Left lung (tissue), 10 donors: Measurements from ENCODE around the gene NOL4L. TPM values are rescaled to one million over a fixed set of nuclear protein-coding genes. Genes with fewer than 3 reads are reported as not detected.

Source experiments
- ATAC-seq: fragments of 200-7000 bp; cut with Tn5 transposase; one replicate; pipeline ENCODE4 v1.9.1; 2020; ENCODE audit warnings: moderate library complexity
- DNase-seq, 4 donors: peaks; one replicate each; pipeline ENCODE4 v3.0.0-alpha.2; 2013 to 2020
- H3K27ac ChIP-seq, 2 donors: fragments of 200-600 bp; sonication (generic) in 1 of 2; one replicate each; pipeline versions ENCODE4 v1.5.0 to v1.8.0; 2020 to 2021
- H3K27me3 ChIP-seq, 2 donors: fragments of 200-600 bp; sonication (generic) in 1 of 2; one replicate each; pipeline versions ENCODE4 v1.5.0 to v1.8.0; 2020 to 2021
- H3K36me3 ChIP-seq, 2 donors: fragments of 200-600 bp; sonication (generic) in 1 of 2; one replicate each; pipeline versions ENCODE4 v1.5.0 to v1.8.0; 2020 to 2021
- H3K4me1 ChIP-seq, 2 donors: fragments of 200-600 bp; one replicate each; pipeline ENCODE4 v1.8.0; 2021
- H3K4me3 ChIP-seq, 2 donors: fragments of 200-600 bp; sonication (generic) in 1 of 2; one replicate each; pipeline versions ENCODE4 v1.5.0 to v1.8.0; 2020 to 2021; ENCODE audit warnings: mild to moderate bottlenecking in 1 of 2
- H3K9me3 ChIP-seq, 2 donors: fragments of 200-600 bp; sonication (generic) in 1 of 2; one replicate each; pipeline versions ENCODE4 v1.5.0 to v1.8.0; 2020 to 2021
- intact Hi-C, 2 donors: fragments of 100-400 bp; cut with DNase I; formaldehyde crosslinking; loops; one replicate each; pipeline versions ENCODE4 v1.11.2 to v1.14.2; 2022
- polyA plus RNA-seq, 6 donors: library from polyadenylated mRNA; unstranded; fragments of 120-200 nt; gene quantifications; one replicate each; pipeline ENCODE4 v1.2.1, GENCODE V29; 2013; ENCODE audit not compliant: insufficient read length in 6 of 6
- total RNA-seq, 2 donors: library from RNA; stranded (reverse); fragmentation: NEBNext Ultra II Directional; extraction: Animal tissue kit (Norgen Biotek cat#: 25700); gene quantifications; one replicate each; pipeline ENCODE4 v1.2.1, GENCODE V29; 2021
- TF ChIP-seq, protein P1 (sequence below), 2 donors: fragments of 200-600 bp; sonication (generic) in 1 of 2; IDR thresholded peaks; one replicate each; pipeline versions ENCODE4 v1.5.0 to v1.8.0; 2021; ENCODE audit warnings: antibody characterized with exemption in 2 of 2
- donor health status: DM: no; HTN: yes; CAD: no.
- donor health status: DM: no; HTN: no; CAD: no.

NOL4L gene
- total and polyA plus RNA-seq, 8 donors = 16.7 to 49.0 (median 40.7) TPM

DNA sequence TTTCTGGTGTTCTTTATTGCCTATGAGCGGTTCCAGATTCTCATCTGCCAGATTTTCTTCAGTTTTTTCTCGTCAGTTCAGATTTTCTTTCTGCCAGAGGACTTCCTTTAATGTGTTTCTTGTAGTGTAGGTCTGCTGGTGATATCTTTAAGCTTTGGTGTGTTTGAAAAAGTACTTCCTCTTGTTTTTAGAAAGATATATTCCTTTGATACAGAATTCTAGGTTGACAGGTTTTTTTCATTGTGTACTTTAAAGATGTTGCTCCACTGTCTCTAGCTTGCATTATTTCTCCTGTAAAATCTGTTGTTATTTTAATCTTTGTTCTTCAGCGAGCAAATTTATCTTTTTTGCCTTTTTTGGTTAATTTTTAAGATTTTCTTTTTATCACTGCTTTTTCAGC is 190.1 kb downstream of the NOL4L start:
- Histone ChIP-seq H3K27ac (no peak overlapping the region), H3K27me3 (no peaks in the 10 kb centered on the region), H3K36me3 (peaks cover 0 to 21% of the 10 kb centered on the region in 2 donors), H3K4me3 (no peak overlapping the region), H3K9me3 (no peaks in the 10 kb centered on the region), H3K4me1 (peaks cover 0 to 14% of the 10 kb centered on the region in 2 donors)
- ATAC-seq = no peak
- DNase-seq = no peak
- intact Hi-C loops = no loop called here
- TF ChIP-seq, protein P1, sequence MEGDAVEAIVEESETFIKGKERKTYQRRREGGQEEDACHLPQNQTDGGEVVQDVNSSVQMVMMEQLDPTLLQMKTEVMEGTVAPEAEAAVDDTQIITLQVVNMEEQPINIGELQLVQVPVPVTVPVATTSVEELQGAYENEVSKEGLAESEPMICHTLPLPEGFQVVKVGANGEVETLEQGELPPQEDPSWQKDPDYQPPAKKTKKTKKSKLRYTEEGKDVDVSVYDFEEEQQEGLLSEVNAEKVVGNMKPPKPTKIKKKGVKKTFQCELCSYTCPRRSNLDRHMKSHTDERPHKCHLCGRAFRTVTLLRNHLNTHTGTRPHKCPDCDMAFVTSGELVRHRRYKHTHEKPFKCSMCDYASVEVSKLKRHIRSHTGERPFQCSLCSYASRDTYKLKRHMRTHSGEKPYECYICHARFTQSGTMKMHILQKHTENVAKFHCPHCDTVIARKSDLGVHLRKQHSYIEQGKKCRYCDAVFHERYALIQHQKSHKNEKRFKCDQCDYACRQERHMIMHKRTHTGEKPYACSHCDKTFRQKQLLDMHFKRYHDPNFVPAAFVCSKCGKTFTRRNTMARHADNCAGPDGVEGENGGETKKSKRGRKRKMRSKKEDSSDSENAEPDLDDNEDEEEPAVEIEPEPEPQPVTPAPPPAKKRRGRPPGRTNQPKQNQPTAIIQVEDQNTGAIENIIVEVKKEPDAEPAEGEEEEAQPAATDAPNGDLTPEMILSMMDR (IDR thresholded peaks at IDR 0.05) = no peak

Other genes starting within 250 kb of the NOL4L start
- 10 to 100 TPM; 51.1 to 69.2 TPM for gene ASXL1, start 227.0 kb downstream of the NOL4L start, total RNA-seq
- 10 to 100 TPM; 73.1 to 90.0 (median 81.5) TPM for gene ASXL1, start 227.0 kb downstream of the NOL4L start, polyA plus RNA-seq
- gene C20orf203, start 88.6 kb upstream of the NOL4L start, total RNA-seq = not detected
- under 1 TPM; 0.13 to 0.70 (median 0.35) TPM for gene C20orf203, start 88.6 kb upstream of the NOL4L start, polyA plus RNA-seq
- gene COMMD7, start 158.1 kb upstream of the NOL4L start, total RNA-seq = 10 to 100 TPM; 38.5 to 39.1 TPM
- 10 to 100 TPM; 51.1 to 58.0 (median 55.4) TPM for gene COMMD7, start 158.1 kb upstream of the NOL4L start, polyA plus RNA-seq
- 1 to 10 TPM in 1 of 2 donors, under 1 TPM in 1; 0.86 to 1.6 TPM for gene DNMT3B, start 177.1 kb upstream of the NOL4L start, total RNA-seq
- gene DNMT3B, start 177.1 kb upstream of the NOL4L start, polyA plus RNA-seq = 1 to 10 TPM; 5.8 to 8.3 (median 6.6) TPM
- gene MAPRE1, start 234.6 kb upstream of the NOL4L start, total RNA-seq = 100 to 1,000 TPM in 1 of 2 donors, 10 to 100 TPM in 1; 87.4 to 107 TPM
- 10 to 100 TPM; 72.3 to 93.1 (median 79.1) TPM for gene MAPRE1, start 234.6 kb upstream of the NOL4L start, polyA plus RNA-seq